HepG2 (cell line): ENCODE data around the gene LIN28B. TPM values are rescaled to one million over a fixed set of nuclear protein-coding genes. Genes with fewer than 3 reads are reported as not detected.
A peak's percentile ranks its signal among the peaks of the same experiment; 100 is the strongest.

Experiments used
- ATAC-seq: fragments of 200-7000 bp; cut with Tn5 transposase; 3 replicates; pipeline ENCODE4 v1.9.1; 2020; ENCODE audit warnings: mild to moderate bottlenecking, moderate library complexity
- BruUV-seq: library from RNA; stranded (reverse); fragments of 400-500 nt; replicated peaks from 2 replicates; lab custom pipeline; 2021; lab: Mats Ljungman, UMichigan
- CTCF ChIA-PET: fragments of 300-600 bp; formaldehyde crosslinking; extraction: SDS; loops from one replicate; lab custom pipeline; 2021; ENCODE audit warnings: low total read pairs, inconsistent platforms, low intra/inter-chr PET ratio; lab: Yijun Ruan, JAX
- POLR2A ChIA-PET: fragments of 350-600 bp; sonication (Branson Sonifier 250); formaldehyde crosslinking; loops from one replicate; lab custom pipeline; 2020; ENCODE audit warnings: antibody characterized with exemption, inconsistent platforms; lab: Yijun Ruan, JAX
- DNase-seq: peaks from one replicate; pipeline ENCODE4 v3.0.0-alpha.2; 2015; ENCODE audit warnings: low spot score
- FAIRE-seq: peaks from 3 replicates; lab custom pipeline; 2011; peaks lifted over from hg19 to GRCh38; lab: Jason Lieb, UNC
- H2AFZ ChIP-seq: one replicate; pipeline ENCODE4 v1.6.1; 2011; ENCODE audit warnings: low read length, inconsistent platforms
- H3K27ac ChIP-seq: fragments of 300-600 bp; 3 replicates; pipeline ENCODE4 v1.8.0; 2011; ENCODE audit warnings: mixed run types, mild to moderate bottlenecking, mixed read lengths, low read length, inconsistent platforms; ENCODE audit not compliant: insufficient read depth; ENCODE audit errors: extremely low read length
- H3K27me3 ChIP-seq, 2 experiments: fragments of 200-600 bp in 1 of 2; 2 replicates in 1 of 2; 3 replicates in 1 of 2; pipeline versions ENCODE4 v1.6.0 to v1.8.0; 2011; ENCODE audit warnings: low read length in 2 of 2, mild to moderate bottlenecking in 2 of 2, moderate library complexity in 2 of 2, inconsistent platforms in 1 of 2; ENCODE audit not compliant: insufficient read depth in 2 of 2, control insufficient read depth in 1 of 2
- H3K36me3 ChIP-seq, 2 experiments: fragments of 200-600 bp in 1 of 2; replicated peaks in 1 of 2; 2 replicates in 1 of 2; 3 replicates in 1 of 2; pipeline versions ENCODE4 v1.5.1 to v1.8.0; 2011; ENCODE audit warnings: low read length in 2 of 2, inconsistent platforms in 1 of 2; ENCODE audit not compliant: insufficient read depth in 2 of 2, control insufficient read depth in 1 of 2
- H3K4me1 ChIP-seq: 2 replicates; pipeline ENCODE4 v1.5.1; 2012; ENCODE audit warnings: low read length, inconsistent platforms; ENCODE audit not compliant: insufficient read depth
- H3K4me2 ChIP-seq: 2 replicates; pipeline ENCODE4 v1.6.0; 2011; ENCODE audit warnings: low read depth, low read length, inconsistent platforms
- H3K4me3 ChIP-seq, 3 experiments: fragments of 200-600 bp in 1 of 3; sonication (generic), shearing (Covaris generic) in 1 of 3; replicated peaks in 1 of 3; 2 replicates each; pipeline ENCODE4 v1.5.1; 2011 to 2016; ENCODE audit warnings: low read length in 3 of 3, inconsistent platforms in 2 of 3, low read depth in 2 of 3, mild to moderate bottlenecking in 2 of 3, control low read depth in 1 of 3, mixed read lengths in 1 of 3; ENCODE audit not compliant: insufficient read depth in 1 of 3
- H3K79me2 ChIP-seq: one replicate; pipeline ENCODE4 v1.6.1; 2011; ENCODE audit warnings: low read length, inconsistent platforms; ENCODE audit not compliant: insufficient read depth
- H3K9ac ChIP-seq: 2 replicates; pipeline ENCODE4 v1.6.0; 2011; ENCODE audit warnings: mild to moderate bottlenecking, low read depth, low read length, inconsistent platforms; ENCODE audit not compliant: insufficient read depth
- H3K9me3 ChIP-seq: 2 replicates; pipeline ENCODE4 v1.5.1; 2012; ENCODE audit warnings: mild to moderate bottlenecking, low read length
- H4K20me1 ChIP-seq: 2 replicates; pipeline ENCODE4 v1.6.0; 2011; ENCODE audit warnings: inconsistent platforms, mild to moderate bottlenecking, low read length, moderate library complexity; ENCODE audit not compliant: insufficient read depth
- FOXK1 ChIP-seq: sonication (generic); formaldehyde crosslinking; IDR thresholded peaks from 2 replicates; pipeline ENCODE4 v1.4.0; 2020; ENCODE audit warnings: low read depth, missing genetic modification reagents, borderline replicate concordance
- HNRNPK ChIP-seq: fragments of 200-400 bp; formaldehyde crosslinking; IDR thresholded peaks from 2 replicates; pipeline ENCODE4 v1.6.1; 2018; ENCODE audit warnings: low read length, low read depth, moderate library complexity, mild to moderate bottlenecking; ENCODE audit not compliant: poor library complexity, severe bottlenecking
- HNRNPLL ChIP-seq: fragments of 200-400 bp; formaldehyde crosslinking; IDR thresholded peaks from 2 replicates; pipeline ENCODE4 v1.6.1; 2017; ENCODE audit warnings: mild to moderate bottlenecking, low read depth, low read length; ENCODE audit not compliant: poor library complexity, severe bottlenecking
- SMARCE1 ChIP-seq: fragments of 450-650 bp; IDR thresholded peaks from 2 replicates; pipeline ENCODE4 v1.6.1; 2017; ENCODE audit warnings: borderline replicate concordance
- SP2 ChIP-seq: sonication (generic); formaldehyde crosslinking; IDR thresholded peaks from 2 replicates; pipeline ENCODE4 v1.5.1; 2020; ENCODE audit warnings: mild to moderate bottlenecking, missing genetic modification reagents
- ZFP36L2 ChIP-seq: sonication (generic); formaldehyde crosslinking; IDR thresholded peaks from 2 replicates; pipeline ENCODE4 v1.4.0; 2020; ENCODE audit warnings: missing genetic modification reagents
- ZFX ChIP-seq: sonication (generic); formaldehyde crosslinking; IDR thresholded peaks from 2 replicates; pipeline ENCODE4 v1.4.0; 2020; ENCODE audit warnings: mild to moderate bottlenecking, low read depth, missing genetic modification reagents, moderate library complexity
- ZNF143 ChIP-seq: sonication (generic); formaldehyde crosslinking; IDR thresholded peaks from 2 replicates; pipeline ENCODE4 v1.4.0; 2020; ENCODE audit warnings: missing genetic modification reagents
- ZNF558 ChIP-seq: sonication (generic); formaldehyde crosslinking; IDR thresholded peaks from 2 replicates; pipeline ENCODE4 v1.9.0; 2022; ENCODE audit warnings: mild to moderate bottlenecking, missing genetic modification reagents, borderline replicate concordance
- ZNF589 ChIP-seq: sonication (generic); formaldehyde crosslinking; conservative IDR thresholded peaks from 2 replicates; pipeline ENCODE4 v1.8.0; 2022; ENCODE audit warnings: mild to moderate bottlenecking, moderate library complexity, missing genetic modification reagents
- ZNF746 ChIP-seq: sonication (generic); formaldehyde crosslinking; IDR thresholded peaks from 2 replicates; pipeline ENCODE4 v1.8.0; 2022; ENCODE audit warnings: mild to moderate bottlenecking, missing genetic modification reagents
- ZNF790 ChIP-seq: sonication (generic); formaldehyde crosslinking; IDR thresholded peaks from 2 replicates; pipeline ENCODE4 v1.8.0; 2022; ENCODE audit warnings: missing genetic modification reagents, mild to moderate bottlenecking, borderline replicate concordance
- ZNF891 ChIP-seq: sonication (generic); formaldehyde crosslinking; IDR thresholded peaks from 2 replicates; pipeline ENCODE4 v1.5.0; 2020; ENCODE audit warnings: mild to moderate bottlenecking, missing genetic modification reagents
- WGBS: methylation state at CpG from one replicate; pipeline ENCODE4 v1.1.6; 2017; ENCODE audit warnings: low lambda C conversion rate; 5-methylcytosine and 5-hydroxymethylcytosine counted together
- in situ Hi-C: cut with HindIII; loops from 2 replicates; pipeline ENCODE4 v1.10.0; 2017; ENCODE audit warnings: low pct_unique_long_range_greater_than_20kb; ENCODE audit not compliant: extremely low pct_ligation_motif_present
- intact Hi-C: fragments of 100-400 bp; cut with micrococcal nuclease; formaldehyde crosslinking; loops from one replicate; pipeline ENCODE4 v1.10.0; 2022; ENCODE audit not compliant: unreplicated experiment
- polyA plus RNA-seq, 8 experiments: library from polyadenylated mRNA; depleted of rRNA in 3 of 8; stranded (reverse) in 7 of 8; unstranded in 1 of 8; fragments of >200 nt; fragmentation: Illumina TruSeq in 4 of 8; extraction: Trizol in 4 of 8; gene quantifications; 2 replicates each; pipeline versions ENCODE4 v1.2.1 to v1.2.3, GENCODE V29; 2011 to 2016; ENCODE audit warnings: low read depth in 4 of 8, missing spikeins in 1 of 8, mixed read lengths in 1 of 8; ENCODE audit not compliant: insufficient read depth in 1 of 8
- total RNA-seq, 5 experiments: library from RNA; depleted of rRNA; stranded (reverse); fragments of >200 nt; fragmentation: Illumina TruSeq; extraction: Trizol; gene quantifications; 2 replicates each; pipeline ENCODE4 v1.2.3, GENCODE V29; 2016; ENCODE audit warnings: low read depth in 1 of 5
- TF ChIP-seq, protein P1 (sequence below): sonication (generic); formaldehyde crosslinking; IDR thresholded peaks from 2 replicates; pipeline ENCODE4 v1.5.0; 2020; ENCODE audit warnings: missing genetic modification reagents
- TF ChIP-seq, protein P2 (sequence below): sonication (generic); formaldehyde crosslinking; IDR thresholded peaks from 2 replicates; pipeline ENCODE4 v1.5.0; 2020; ENCODE audit warnings: missing genetic modification reagents
- TF ChIP-seq, protein P3 (sequence below): sonication (generic); formaldehyde crosslinking; IDR thresholded peaks from 2 replicates; pipeline ENCODE4 v1.4.0; 2020; ENCODE audit warnings: mild to moderate bottlenecking, missing genetic modification reagents
- TF ChIP-seq, protein P4 (sequence below), 2 experiments: sonication (generic) in 1 of 2; formaldehyde crosslinking in 1 of 2; IDR thresholded peaks; 2 replicates each; pipeline versions ENCODE4 v1.4.0 to v1.6.1; 2018 to 2020; ENCODE audit warnings: missing genetic modification reagents in 2 of 2, borderline replicate concordance in 1 of 2, low read depth in 1 of 2, mild to moderate bottlenecking in 1 of 2, missing biosample characterization in 1 of 2
- TF ChIP-seq, protein P5 (sequence below): sonication (generic); formaldehyde crosslinking; IDR thresholded peaks from 2 replicates; pipeline ENCODE4 v1.4.0; 2020; ENCODE audit warnings: mild to moderate bottlenecking, missing genetic modification reagents

Gene LIN28B
- total and polyA plus RNA-seq, 2 of the 13 experiments (the other 11 are each of a cell fraction or from before 2014, with no cell fraction given), result 14.5 to 56.8 TPM

DNA sequence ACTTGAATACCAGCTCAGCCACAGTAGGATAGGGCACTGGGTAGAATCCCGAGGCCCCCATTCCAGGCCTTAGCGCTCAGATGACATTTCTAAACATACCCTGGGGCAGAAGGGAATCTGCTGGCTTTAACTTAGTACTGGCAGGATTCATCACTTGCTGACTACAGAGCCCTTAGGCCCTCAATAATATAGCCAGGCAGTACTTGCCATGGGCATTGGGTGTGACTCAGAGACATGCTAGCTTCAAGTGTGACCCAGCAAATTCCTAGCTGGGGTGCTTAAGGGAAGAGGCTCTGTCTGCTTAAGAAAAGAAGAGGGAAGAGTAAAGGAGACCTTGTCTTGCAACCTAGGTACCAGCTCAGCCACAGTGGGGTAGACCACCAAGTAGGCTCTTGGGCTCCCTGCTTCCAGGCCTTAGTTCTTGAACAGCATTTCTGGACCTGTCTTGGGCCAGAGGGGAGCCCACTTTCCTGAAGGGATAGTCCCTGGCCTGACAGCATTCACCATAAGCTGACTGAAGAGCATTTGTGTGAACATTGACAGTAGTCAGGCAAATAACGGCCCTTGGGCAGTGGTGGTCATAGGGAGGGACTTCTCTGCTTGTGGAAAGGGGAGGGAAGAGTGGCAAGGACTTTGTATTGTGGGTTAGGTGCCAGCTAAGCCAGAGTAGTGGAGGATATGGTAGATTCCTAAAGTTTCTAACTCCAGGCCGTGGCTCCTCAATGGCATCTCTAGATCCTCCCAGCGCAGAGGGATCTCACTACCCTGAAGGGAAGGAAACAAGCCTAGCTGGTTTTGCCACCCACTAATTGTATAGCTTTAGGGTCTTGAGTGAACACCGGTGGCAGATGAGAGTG lies 48.6 kb upstream of the LIN28B start:
- no peaks in the 10 kb centered on the region for H3K79me2 ChIP-seq
- peak overlapping the region; percentile 27 for H3K4me2 ChIP-seq
- no peak overlapping the region for H3K27ac ChIP-seq
- TF ChIP-seq, protein P1, sequence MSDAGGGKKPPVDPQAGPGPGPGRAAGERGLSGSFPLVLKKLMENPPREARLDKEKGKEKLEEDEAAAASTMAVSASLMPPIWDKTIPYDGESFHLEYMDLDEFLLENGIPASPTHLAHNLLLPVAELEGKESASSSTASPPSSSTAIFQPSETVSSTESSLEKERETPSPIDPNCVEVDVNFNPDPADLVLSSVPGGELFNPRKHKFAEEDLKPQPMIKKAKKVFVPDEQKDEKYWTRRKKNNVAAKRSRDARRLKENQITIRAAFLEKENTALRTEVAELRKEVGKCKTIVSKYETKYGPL (CRISPR knock-in tag), result no peak
- TF ChIP-seq ZFX (CRISPR knock-in tag) (no peak), ZNF589 (no peak), FOXK1 (no peak), ZNF790 (no peak), HNRNPLL (no peak), ZNF746 (CRISPR knock-in tag) (no peak), ZNF143 (CRISPR knock-in tag) (no peak), ZNF558 (CRISPR knock-in tag) (no peak), ZFP36L2 (CRISPR knock-in tag) (no peak), HNRNPK (no peak), SP2 (CRISPR knock-in tag) (no peak), SMARCE1 (no peak), ZNF891 (CRISPR knock-in tag) (no peak)
- TF ChIP-seq, protein P2, sequence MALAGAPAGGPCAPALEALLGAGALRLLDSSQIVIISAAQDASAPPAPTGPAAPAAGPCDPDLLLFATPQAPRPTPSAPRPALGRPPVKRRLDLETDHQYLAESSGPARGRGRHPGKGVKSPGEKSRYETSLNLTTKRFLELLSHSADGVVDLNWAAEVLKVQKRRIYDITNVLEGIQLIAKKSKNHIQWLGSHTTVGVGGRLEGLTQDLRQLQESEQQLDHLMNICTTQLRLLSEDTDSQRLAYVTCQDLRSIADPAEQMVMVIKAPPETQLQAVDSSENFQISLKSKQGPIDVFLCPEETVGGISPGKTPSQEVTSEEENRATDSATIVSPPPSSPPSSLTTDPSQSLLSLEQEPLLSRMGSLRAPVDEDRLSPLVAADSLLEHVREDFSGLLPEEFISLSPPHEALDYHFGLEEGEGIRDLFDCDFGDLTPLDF (CRISPR knock-in tag), result no peak
- TF ChIP-seq, protein P3, sequence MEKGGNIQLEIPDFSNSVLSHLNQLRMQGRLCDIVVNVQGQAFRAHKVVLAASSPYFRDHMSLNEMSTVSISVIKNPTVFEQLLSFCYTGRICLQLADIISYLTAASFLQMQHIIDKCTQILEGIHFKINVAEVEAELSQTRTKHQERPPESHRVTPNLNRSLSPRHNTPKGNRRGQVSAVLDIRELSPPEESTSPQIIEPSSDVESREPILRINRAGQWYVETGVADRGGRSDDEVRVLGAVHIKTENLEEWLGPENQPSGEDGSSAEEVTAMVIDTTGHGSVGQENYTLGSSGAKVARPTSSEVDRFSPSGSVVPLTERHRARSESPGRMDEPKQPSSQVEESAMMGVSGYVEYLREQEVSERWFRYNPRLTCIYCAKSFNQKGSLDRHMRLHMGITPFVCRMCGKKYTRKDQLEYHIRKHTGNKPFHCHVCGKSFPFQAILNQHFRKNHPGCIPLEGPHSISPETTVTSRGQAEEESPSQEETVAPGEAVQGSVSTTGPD (CRISPR knock-in tag), result no peak
- TF ChIP-seq, protein P4, sequence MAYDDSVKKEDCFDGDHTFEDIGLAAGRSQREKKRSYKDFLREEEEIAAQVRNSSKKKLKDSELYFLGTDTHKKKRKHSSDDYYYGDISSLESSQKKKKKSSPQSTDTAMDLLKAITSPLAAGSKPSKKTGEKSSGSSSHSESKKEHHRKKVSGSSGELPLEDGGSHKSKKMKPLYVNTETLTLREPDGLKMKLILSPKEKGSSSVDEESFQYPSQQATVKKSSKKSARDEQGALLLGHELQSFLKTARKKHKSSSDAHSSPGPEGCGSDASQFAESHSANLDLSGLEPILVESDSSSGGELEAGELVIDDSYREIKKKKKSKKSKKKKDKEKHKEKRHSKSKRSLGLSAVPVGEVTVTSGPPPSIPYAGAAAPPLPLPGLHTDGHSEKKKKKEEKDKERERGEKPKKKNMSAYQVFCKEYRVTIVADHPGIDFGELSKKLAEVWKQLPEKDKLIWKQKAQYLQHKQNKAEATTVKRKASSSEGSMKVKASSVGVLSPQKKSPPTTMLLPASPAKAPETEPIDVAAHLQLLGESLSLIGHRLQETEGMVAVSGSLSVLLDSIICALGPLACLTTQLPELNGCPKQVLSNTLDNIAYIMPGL (CRISPR knock-in tag; IDR thresholded peaks at IDR 0.05; ENCODE audit: borderline replicate concordance in 1 of 2, low read depth in 1 of 2), result no peak
- TF ChIP-seq, protein P5, sequence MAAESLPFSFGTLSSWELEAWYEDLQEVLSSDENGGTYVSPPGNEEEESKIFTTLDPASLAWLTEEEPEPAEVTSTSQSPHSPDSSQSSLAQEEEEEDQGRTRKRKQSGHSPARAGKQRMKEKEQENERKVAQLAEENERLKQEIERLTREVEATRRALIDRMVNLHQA, result no peak
- TF ChIP-seq, all 625 proteins: peak for 0
- Histone ChIP-seq H3K4me3 (no peak overlapping the region), H3K27me3 (no peaks in the 10 kb centered on the region; a peak in 1 of 5 replicates), H3K4me1 (peaks cover 17% of the 10 kb centered on the region), H3K9ac (no peak overlapping the region), H3K9me3 (peaks cover 5% of the 10 kb centered on the region; the same call in 1 of the 2 replicates), H2AFZ (no peak overlapping the region), H4K20me1 (no peaks in the 10 kb centered on the region), H3K36me3 (no peaks in the 10 kb centered on the region)
- no TSS peak for BruUV-seq
- ATAC-seq, result peak; percentile 91
- intact Hi-C loops (no loop called here), in situ Hi-C loops (no loop called here)
- POLR2A ChIA-PET, result no interaction called here
- peak; percentile 18 for DNase-seq
- WGBS, result 55% methylated on average over 4 of the region's 6 CpGs
- CTCF ChIA-PET, result no interaction called here
- FAIRE-seq, result no peak
